Measurements from ENCODE around the gene SLC9A9. TPM values are rescaled to one million over a fixed set of nuclear protein-coding genes. Genes with fewer than 3 reads are reported as not detected.

Gene SLC9A9
- total RNA-seq, 2 experiments from 2014 or later = 12.2 TPM

DNA sequence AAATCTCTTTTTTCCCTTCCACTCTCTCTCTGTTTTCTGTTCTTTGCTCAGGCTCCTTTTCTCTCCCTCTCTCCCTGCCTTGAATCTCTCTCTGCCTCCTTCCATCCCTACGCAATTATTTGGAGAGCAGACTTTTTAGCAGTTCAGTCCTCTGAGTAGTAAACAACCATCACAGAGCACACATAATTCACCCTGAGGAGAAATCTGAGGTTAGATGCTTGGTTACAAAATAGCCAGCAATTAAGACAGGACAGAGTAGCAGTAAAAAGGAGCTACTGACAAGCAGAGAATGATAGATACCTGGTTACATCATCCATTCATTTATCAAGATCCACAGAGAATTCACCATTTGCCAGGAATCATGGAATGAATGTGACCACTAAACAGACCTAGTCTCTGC is 25.5 kb downstream of the SLC9A9 start:
- ChIA-PET CTCF (no interaction called here), POLR2A (no interaction called here)
- Histone ChIP-seq H3K9me3 (ENCODE audit: control insufficient read depth in 1 of 2, insufficient read depth in 1 of 2, low read length in 2 of 2) (no peaks in the 10 kb centered on the region), H3K4me3 (ENCODE audit: low read length) (no peak overlapping the region), H3K27me3 (ENCODE audit: control insufficient read depth in 1 of 2, insufficient read depth in 2 of 2, low read length in 2 of 2) (no peaks in the 10 kb centered on the region), H3K36me3 (ENCODE audit: insufficient read depth, low read length) (no peaks in the 10 kb centered on the region), H3K4me1 (ENCODE audit: insufficient read depth, low read length) (peaks cover 27% of the 10 kb centered on the region), H3K27ac (ENCODE audit: low read depth in 1 of 2, low read length in 2 of 2) (no peak overlapping the region)
- H3K9me3 Mint-ChIP-seq = peaks cover 4% of the 10 kb centered on the region
- intact Hi-C loops (cut with DNase I, micrococcal nuclease) = no loop called here
- no peaks in the 10 kb centered on the region for H3K36me3 Mint-ChIP-seq (ENCODE audit: low read depth)
- no peak overlapping the region for H3K4me3 Mint-ChIP-seq
- no peak overlapping the region for H3K27ac Mint-ChIP-seq
- DNase-seq (no peak), ATAC-seq (ENCODE audit: poor library complexity) (no peak)
- no peaks in the 10 kb centered on the region for H3K27me3 Mint-ChIP-seq
- peaks cover 50% of the 10 kb centered on the region for H3K4me1 Mint-ChIP-seq (ENCODE audit: low read depth)
- TF ChIP-seq, protein P1, sequence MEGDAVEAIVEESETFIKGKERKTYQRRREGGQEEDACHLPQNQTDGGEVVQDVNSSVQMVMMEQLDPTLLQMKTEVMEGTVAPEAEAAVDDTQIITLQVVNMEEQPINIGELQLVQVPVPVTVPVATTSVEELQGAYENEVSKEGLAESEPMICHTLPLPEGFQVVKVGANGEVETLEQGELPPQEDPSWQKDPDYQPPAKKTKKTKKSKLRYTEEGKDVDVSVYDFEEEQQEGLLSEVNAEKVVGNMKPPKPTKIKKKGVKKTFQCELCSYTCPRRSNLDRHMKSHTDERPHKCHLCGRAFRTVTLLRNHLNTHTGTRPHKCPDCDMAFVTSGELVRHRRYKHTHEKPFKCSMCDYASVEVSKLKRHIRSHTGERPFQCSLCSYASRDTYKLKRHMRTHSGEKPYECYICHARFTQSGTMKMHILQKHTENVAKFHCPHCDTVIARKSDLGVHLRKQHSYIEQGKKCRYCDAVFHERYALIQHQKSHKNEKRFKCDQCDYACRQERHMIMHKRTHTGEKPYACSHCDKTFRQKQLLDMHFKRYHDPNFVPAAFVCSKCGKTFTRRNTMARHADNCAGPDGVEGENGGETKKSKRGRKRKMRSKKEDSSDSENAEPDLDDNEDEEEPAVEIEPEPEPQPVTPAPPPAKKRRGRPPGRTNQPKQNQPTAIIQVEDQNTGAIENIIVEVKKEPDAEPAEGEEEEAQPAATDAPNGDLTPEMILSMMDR (IDR thresholded peaks at IDR 0.05) = no peak

DNA sequence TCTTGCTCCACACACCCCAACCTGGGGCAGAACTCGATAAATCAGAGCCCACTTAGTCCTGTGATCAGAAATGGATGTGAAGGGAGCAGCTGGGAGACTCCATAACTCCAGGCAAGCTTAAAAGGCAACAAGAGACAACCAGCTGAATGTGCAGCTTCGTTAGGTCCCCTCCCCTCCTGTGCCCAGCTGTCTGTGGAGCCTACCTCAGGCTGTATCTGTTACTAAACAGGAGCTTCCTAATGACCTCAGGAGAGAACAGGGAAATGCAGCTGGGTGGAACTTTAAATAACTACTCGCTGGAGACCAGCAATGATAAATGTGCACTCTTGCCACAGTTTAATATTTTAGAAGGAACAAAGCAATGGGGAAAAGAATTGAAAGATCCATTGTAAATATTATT is 25.9 kb downstream of the SLC9A9 start:
- POLR2A ChIA-PET = no interaction called here
- H3K4me1 ChIP-seq (ENCODE audit: insufficient read depth, low read length) = peaks cover 27% of the 10 kb centered on the region
- TF ChIP-seq, protein P1 (IDR thresholded peaks at IDR 0.05) = no peak
- no peak overlapping the region for H3K4me3 ChIP-seq (ENCODE audit: low read length)
- H3K9me3 Mint-ChIP-seq = peaks cover 4% of the 10 kb centered on the region
- H3K27ac Mint-ChIP-seq = no peak overlapping the region
- H3K9me3 ChIP-seq (ENCODE audit: control insufficient read depth in 1 of 2, insufficient read depth in 1 of 2, low read length in 2 of 2) = no peaks in the 10 kb centered on the region
- H3K4me3 Mint-ChIP-seq = no peak overlapping the region
- DNase-seq (no peak), ATAC-seq (ENCODE audit: poor library complexity) (no peak)
- no peak overlapping the region for H3K27ac ChIP-seq (ENCODE audit: low read depth in 1 of 2, low read length in 2 of 2)
- peaks cover 49% of the 10 kb centered on the region for H3K4me1 Mint-ChIP-seq (ENCODE audit: low read depth)
- no peaks in the 10 kb centered on the region for H3K36me3 ChIP-seq (ENCODE audit: insufficient read depth, low read length)
- H3K36me3 Mint-ChIP-seq (ENCODE audit: low read depth) = no peaks in the 10 kb centered on the region
- no peaks in the 10 kb centered on the region for H3K27me3 Mint-ChIP-seq
- intact Hi-C loops (cut with DNase I, micrococcal nuclease) = no loop called here
- CTCF ChIA-PET = no interaction called here
- H3K27me3 ChIP-seq (ENCODE audit: control insufficient read depth in 1 of 2, insufficient read depth in 2 of 2, low read length in 2 of 2) = no peaks in the 10 kb centered on the region

DNA sequence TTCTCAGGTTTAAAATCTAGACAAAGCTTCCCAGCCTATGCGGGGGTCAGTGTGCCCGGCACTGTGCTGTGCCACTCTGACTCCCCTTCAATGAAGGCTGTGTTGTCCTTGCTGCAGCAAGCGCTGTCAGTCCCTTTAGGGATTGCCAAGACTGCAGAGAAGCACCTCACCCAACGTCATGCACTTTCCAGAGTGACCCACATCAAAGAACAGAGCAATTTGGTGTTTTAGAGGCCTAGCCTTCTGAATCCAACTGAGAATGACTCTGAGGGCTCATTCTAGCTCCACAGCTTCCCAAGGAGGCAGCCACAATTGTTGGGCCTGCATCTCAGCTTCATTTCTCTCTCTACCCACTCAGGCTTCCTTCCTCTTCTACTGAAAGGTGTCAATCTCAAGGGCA is 26.4 kb downstream of the SLC9A9 start:
- ChIA-PET CTCF (no interaction called here), POLR2A (no interaction called here)
- Mint-ChIP-seq H3K27ac (no peak overlapping the region), H3K4me3 (no peak overlapping the region), H3K9me3 (peaks cover 4% of the 10 kb centered on the region), H3K27me3 (no peaks in the 10 kb centered on the region), H3K4me1 (ENCODE audit: low read depth) (peaks cover 47% of the 10 kb centered on the region), H3K36me3 (ENCODE audit: low read depth) (peaks cover under 1% of the 10 kb centered on the region)
- TF ChIP-seq, protein P1 (IDR thresholded peaks at IDR 0.05) = no peak
- Histone ChIP-seq H3K27ac (ENCODE audit: low read depth in 1 of 2, low read length in 2 of 2) (no peak overlapping the region), H3K27me3 (ENCODE audit: control insufficient read depth in 1 of 2, insufficient read depth in 2 of 2, low read length in 2 of 2) (no peaks in the 10 kb centered on the region), H3K9me3 (ENCODE audit: control insufficient read depth in 1 of 2, insufficient read depth in 1 of 2, low read length in 2 of 2) (peaks cover 0 to 5% of the 10 kb centered on the region in 2 experiments), H3K4me3 (ENCODE audit: low read length) (no peak overlapping the region), H3K36me3 (ENCODE audit: insufficient read depth, low read length) (no peaks in the 10 kb centered on the region), H3K4me1 (ENCODE audit: insufficient read depth, low read length) (peaks cover 27% of the 10 kb centered on the region)
- DNase-seq (no peak), ATAC-seq (ENCODE audit: poor library complexity) (no peak)
- intact Hi-C loops (cut with DNase I, micrococcal nuclease) = no loop called here

Measured in CD4-positive, alpha-beta T cell (primary cell).